HFF-Myc (cell line): ENCODE measurements around the gene SULT2B1.
A peak's percentile ranks its signal among the peaks of the same experiment; 100 is the strongest.

Experiments used
- DNase-seq: peaks from one replicate; pipeline ENCODE4 v3.0.0-alpha.2; 2011; ENCODE audit warnings: low read depth; ENCODE audit errors: extremely low read depth
- H3K4me3 ChIP-seq: replicated peaks from 2 replicates; pipeline ENCODE4 v1.5.1; 2011; ENCODE audit warnings: low read depth, mild to moderate bottlenecking, control low read depth, low read length
- TF ChIP-seq, protein P1 (sequence below): IDR thresholded peaks from 2 replicates; pipeline ENCODE4 v1.5.1; 2012; ENCODE audit warnings: mild to moderate bottlenecking, low read depth, low read length, control low read depth; ENCODE audit errors: missing control alignments

The SULT2B1 gene

DNA sequence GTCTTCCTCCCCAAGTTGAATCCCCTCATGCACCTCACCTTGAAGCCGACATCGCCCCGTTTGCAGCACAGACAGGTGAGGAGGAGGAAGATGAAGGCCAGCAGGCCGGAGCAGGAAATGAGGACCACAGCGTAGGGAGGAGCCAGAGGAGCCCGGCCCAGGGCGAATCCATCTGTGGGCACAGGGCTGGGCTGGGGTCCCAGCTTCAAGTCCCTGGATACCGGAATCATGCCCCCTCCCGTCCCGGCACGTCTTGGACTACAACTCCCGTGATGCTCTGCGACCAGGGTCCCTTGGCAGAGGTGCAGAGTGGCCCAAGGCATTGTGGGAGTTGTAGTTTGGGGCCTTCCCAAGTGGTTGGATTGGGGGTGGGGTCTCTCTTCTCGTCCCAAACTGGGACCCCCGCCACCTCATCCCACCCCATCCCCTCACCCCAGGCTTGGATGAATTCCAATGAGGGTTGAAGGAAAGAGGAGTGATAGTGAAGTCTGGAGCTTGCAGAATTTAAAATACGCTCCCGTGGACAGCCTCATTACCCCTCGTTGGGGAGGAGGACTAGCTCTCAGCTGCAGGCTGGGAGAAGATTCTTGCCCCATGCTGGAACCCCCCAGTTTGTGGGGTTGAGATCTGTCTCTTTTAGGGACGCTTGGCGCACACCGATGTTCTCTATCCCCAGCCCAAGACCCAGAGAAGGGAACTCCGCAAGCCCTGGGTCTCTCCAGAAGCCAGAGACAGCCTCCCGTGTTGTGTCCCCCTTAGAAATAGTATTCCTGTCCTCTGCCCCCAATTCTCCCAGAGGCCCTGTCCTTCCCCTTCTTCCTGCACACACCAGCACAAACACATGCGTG lies 41.3 kb upstream of the SULT2B1 start:
- TF ChIP-seq, protein P1, sequence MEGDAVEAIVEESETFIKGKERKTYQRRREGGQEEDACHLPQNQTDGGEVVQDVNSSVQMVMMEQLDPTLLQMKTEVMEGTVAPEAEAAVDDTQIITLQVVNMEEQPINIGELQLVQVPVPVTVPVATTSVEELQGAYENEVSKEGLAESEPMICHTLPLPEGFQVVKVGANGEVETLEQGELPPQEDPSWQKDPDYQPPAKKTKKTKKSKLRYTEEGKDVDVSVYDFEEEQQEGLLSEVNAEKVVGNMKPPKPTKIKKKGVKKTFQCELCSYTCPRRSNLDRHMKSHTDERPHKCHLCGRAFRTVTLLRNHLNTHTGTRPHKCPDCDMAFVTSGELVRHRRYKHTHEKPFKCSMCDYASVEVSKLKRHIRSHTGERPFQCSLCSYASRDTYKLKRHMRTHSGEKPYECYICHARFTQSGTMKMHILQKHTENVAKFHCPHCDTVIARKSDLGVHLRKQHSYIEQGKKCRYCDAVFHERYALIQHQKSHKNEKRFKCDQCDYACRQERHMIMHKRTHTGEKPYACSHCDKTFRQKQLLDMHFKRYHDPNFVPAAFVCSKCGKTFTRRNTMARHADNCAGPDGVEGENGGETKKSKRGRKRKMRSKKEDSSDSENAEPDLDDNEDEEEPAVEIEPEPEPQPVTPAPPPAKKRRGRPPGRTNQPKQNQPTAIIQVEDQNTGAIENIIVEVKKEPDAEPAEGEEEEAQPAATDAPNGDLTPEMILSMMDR = no peak

DNA sequence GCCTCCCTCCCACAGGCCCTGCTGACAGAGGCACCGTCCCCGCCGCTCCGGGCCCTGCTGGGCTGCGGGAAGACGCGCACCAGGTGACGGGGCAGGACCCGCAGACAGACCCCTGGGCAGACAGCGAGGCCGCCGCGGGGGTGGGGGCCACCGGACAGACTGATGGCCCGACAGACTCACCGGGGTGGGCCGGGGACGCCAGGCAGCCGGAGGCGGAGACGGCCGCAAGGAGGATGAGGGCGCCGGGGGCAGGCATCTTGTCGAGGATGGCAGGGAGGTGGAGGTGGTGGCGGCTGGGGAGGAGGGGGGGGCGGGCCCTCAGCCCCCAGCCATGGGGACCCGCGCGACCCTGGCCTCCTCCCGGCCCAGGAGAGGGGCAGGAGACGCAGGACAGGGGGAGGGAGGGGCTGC lies 40.6 kb upstream of the SULT2B1 start:
- H3K4me3 ChIP-seq = no peak overlapping the region
- TF ChIP-seq, protein P1 = no peak
- no peak for DNase-seq

More for the DNA sequence above, 41.3 kb upstream of the SULT2B1 start:
- no peak for DNase-seq
- no peak overlapping the region for H3K4me3 ChIP-seq

DNA sequence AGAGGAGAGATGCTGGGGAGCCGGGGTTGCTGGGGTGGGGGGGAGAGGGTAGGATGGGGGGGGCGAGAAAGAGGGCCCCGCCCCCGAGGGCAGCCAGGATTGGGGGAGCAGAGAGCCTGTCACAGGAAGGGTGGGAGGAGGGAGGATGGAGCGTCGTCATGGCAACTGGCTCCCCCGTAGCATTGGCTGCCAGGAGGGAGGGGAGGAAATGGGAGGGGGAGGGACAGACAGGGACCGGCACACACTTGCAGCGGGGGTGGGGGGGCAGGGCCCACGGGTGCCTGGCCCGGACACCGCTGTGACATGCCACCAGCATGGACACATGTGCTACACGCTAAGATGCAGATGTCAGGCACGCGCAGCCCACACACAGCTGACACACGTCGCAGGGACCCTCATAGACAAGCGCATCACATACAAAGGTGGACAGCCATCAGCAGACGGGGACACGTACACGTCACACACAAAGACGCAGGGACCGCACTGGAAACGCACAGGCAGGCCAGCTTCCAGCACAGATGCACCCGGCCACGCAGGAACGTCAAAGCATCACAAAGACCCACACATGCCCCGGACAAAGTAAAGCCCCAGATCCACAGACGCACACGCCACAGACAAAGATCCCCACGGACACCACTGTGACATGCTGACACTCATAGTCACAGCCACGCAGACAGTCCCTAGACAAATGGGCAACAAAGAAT lies 40.0 kb upstream of the SULT2B1 start, which contains the start of gene LMTK3:
TSS of gene LMTK3 (minus strand) at position 36 of the 704 bp plus-strand sequence. CDS start 259 bp downstream, outside the sequence.
- DNase-seq = no peak
- H3K4me3 ChIP-seq = no peak within 1 kb of the TSS
- TF ChIP-seq, protein P1 = no peak

DNA sequence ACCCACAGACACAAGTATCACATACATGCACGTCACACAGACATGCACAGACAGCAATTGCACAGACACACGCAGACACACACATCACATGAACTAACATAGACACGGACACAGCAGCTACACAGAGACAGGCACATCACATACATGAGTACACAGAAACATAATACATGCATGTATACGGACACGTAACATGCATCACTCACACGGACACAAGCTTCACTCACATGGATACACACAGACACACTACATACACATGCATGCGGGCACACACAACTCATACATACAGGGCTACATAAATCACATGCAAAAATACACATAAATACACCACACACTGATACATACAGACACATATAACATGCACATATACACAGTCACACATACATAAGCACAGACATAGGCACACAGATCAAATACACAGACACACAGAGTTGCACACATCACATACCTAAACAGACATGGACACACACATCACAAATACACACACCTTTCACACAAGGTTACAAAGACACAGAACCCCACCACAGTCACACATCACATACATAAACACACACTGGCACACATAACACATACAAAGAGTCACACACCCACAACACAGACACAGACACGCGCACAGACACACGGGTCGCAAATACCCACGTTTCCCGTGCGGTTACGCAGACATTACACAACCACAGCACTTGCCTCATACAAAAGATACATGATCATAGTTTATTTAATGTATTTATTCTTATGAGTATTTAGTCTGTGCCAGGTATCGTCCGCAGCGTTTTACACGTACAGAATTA lies 39.3 kb upstream of the SULT2B1 start:
- TF ChIP-seq, protein P1 = no peak
- peak overlapping the region; percentile 49 for H3K4me3 ChIP-seq
- DNase-seq = no peak

DNA sequence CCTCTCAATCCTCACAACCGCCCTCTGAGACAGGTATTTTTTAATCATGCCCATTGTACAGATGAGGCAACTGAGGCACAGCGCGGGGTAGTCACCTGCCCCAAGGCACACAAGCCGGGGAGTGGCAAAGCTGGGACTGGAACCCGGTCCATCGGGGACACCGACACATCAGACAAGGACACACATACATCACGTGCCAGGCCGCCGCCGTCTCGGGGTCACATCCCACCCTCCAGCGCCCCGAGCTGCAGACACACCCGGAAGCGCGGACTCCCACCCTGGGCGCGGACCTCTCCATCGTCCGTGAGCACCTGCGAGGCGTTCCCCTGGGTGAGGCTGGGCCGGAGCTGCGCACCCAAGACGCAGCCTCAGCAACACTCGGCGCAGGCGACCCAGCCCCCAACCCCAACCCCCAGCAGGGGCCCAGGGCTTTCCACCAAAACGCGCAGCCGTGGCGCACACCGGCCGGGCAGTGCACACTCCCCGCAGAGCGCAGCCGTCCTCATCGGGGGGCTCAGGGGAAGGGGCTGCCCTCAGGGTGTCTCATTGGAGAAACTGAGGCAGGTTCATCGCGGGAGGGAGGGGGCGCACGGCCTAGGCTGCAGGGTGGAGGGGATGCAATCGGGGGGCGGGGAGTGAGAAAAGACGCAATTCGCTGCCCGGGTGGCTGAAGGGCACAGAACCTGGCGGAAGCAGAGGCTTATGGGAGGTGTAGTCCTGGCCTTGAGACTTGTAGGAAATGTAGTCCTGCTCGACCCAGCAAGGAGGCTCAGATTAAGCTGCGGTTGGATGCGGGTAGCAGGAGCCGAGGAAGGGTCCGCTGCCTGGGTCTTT lies 38.5 kb upstream of the SULT2B1 start:
- no peak for DNase-seq

More for the DNA sequence above, 38.5 kb upstream of the SULT2B1 start:
- TF ChIP-seq, protein P1 = no peak
- peak overlapping the region; percentile 49 for H3K4me3 ChIP-seq
